ENCODE measurements around the gene CAPS2. TPM values are rescaled to one million over a fixed set of nuclear protein-coding genes. Genes with fewer than 3 reads are reported as not detected.

Gene CAPS2
- total RNA-seq, 4 donors from 2014 or later, result 2.6 to 19.4 (median 8.4) TPM

- 93% methylated on average over 3 of the region's 3 CpGs for WGBS
- no peak for DNase-seq (ENCODE audit: low spot score in 2 of 2)
- no peak overlapping the region for H3K27ac ChIP-seq
- no peaks in the 10 kb centered on the region for H3K27me3 ChIP-seq
- no peak overlapping the region for H3K4me3 ChIP-seq
- TF ChIP-seq EP300 (IDR thresholded peaks at IDR 0.05) (no peak), CTCF (IDR thresholded peaks at IDR 0.05) (no peak), POLR2A (IDR thresholded peaks at IDR 0.05) (no peak), POLR2AphosphoS5 (IDR thresholded peaks at IDR 0.05) (no peak)
- H3K4me1 ChIP-seq, result no peaks in the 10 kb centered on the region
- H3K36me3 ChIP-seq, result no peaks in the 10 kb centered on the region
- H3K9me3 ChIP-seq, result no peaks in the 10 kb centered on the region
Observed at GRCh38 chr12:75323663-75324062, 6.5 kb downstream of the CAPS2 start.

- H3K36me3 ChIP-seq, result no peaks in the 10 kb centered on the region
- no peak for DNase-seq (ENCODE audit: low spot score in 2 of 2)
- no peaks in the 10 kb centered on the region for H3K4me1 ChIP-seq
- H3K4me3 ChIP-seq, result no peak overlapping the region
- WGBS, result 0% methylated on average over 1 of the region's 1 CpG
- TF ChIP-seq EP300 (IDR thresholded peaks at IDR 0.05), result no peak
- TF ChIP-seq POLR2AphosphoS5 (IDR thresholded peaks at IDR 0.05), result no peak
- no peak for TF ChIP-seq CTCF (IDR thresholded peaks at IDR 0.05)
- no peak for TF ChIP-seq POLR2A (IDR thresholded peaks at IDR 0.05)
- no peak overlapping the region for H3K27ac ChIP-seq
- no peaks in the 10 kb centered on the region for H3K27me3 ChIP-seq
- no peaks in the 10 kb centered on the region for H3K9me3 ChIP-seq
Observed at GRCh38 chr12:75322464-75322863, 7.7 kb downstream of the CAPS2 start.

DNA sequence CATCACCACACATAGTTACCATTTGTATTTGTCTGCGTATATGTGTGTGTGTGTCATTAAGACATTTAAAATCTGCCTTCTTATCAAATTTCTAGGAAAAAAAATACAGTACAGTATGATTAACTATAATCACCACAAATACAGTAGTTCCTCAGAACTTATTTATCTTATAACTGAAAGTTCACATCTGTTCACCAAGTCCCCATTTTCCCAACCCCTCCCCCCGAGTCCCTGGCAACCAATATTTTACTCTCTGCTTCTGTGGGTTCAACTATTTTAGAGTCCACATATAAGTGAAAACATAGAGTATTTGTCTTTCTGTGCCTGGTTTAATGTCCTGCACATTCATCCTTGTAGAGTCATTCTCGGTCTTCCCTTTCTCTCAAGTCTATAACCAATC lies 12.3 kb downstream of the CAPS2 start:
- no peak for TF ChIP-seq CTCF (IDR thresholded peaks at IDR 0.05)
- TF ChIP-seq EP300 (IDR thresholded peaks at IDR 0.05), result no peak
- no peak for TF ChIP-seq POLR2A (IDR thresholded peaks at IDR 0.05)
- 88% methylated on average over 3 of the region's 3 CpGs for WGBS
- DNase-seq (ENCODE audit: low spot score in 2 of 2), result no peak
- Histone ChIP-seq H3K4me1 (no peaks in the 10 kb centered on the region), H3K9me3 (no peaks in the 10 kb centered on the region), H3K27me3 (no peaks in the 10 kb centered on the region), H3K36me3 (no peaks in the 10 kb centered on the region), H3K4me3 (no peak overlapping the region), H3K27ac (no peak overlapping the region)

DNA sequence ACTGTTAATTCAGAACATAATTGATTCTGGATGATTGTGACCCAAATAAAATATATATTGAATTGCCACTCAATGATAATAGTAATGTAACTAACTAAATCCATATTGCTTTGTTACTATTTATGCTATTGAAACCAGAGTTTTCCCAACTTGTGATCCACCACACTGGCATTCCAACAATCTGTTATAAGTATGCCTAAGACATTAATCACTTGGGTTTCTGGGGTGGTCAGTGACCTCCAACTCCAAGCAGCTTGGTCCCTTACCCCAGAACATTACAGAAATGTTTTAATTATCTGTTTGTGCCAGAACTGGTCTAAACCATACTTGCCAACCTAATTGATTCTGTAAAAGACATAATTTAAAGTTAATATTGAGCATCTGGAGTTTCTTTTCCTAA lies 14.6 kb downstream of the CAPS2 start:
- no peak overlapping the region for H3K4me3 ChIP-seq

GRCh38 chr12:75311369-75311768 lies 18.8 kb downstream of the CAPS2 start:
- H3K27me3 ChIP-seq, result no peaks in the 10 kb centered on the region
- H3K27ac ChIP-seq, result no peak overlapping the region
- WGBS, result 79% methylated on average over 3 of the region's 3 CpGs
- no peak for DNase-seq (ENCODE audit: low spot score in 2 of 2)
- no peaks in the 10 kb centered on the region for H3K36me3 ChIP-seq
- no peak for TF ChIP-seq CTCF (IDR thresholded peaks at IDR 0.05)
- no peak for TF ChIP-seq POLR2A (IDR thresholded peaks at IDR 0.05)
- TF ChIP-seq EP300 (IDR thresholded peaks at IDR 0.05), result no peak
- no peaks in the 10 kb centered on the region for H3K4me1 ChIP-seq
- H3K4me3 ChIP-seq, result no peak overlapping the region
- no peaks in the 10 kb centered on the region for H3K9me3 ChIP-seq

More for the DNA sequence above, 14.6 kb downstream of the CAPS2 start:
- no peaks in the 10 kb centered on the region for H3K36me3 ChIP-seq
- H3K9me3 ChIP-seq, result no peaks in the 10 kb centered on the region
- no peak for TF ChIP-seq CTCF (IDR thresholded peaks at IDR 0.05)
- no peak for TF ChIP-seq POLR2A (IDR thresholded peaks at IDR 0.05)
- TF ChIP-seq EP300 (IDR thresholded peaks at IDR 0.05), result no peak
- no peak for TF ChIP-seq POLR2AphosphoS5 (IDR thresholded peaks at IDR 0.05)
- no peak for DNase-seq (ENCODE audit: low spot score in 2 of 2)
- no peak overlapping the region for H3K27ac ChIP-seq
- no peaks in the 10 kb centered on the region for H3K27me3 ChIP-seq
- no peaks in the 10 kb centered on the region for H3K4me1 ChIP-seq

Data from suprapubic skin (tissue), 4 donors.